Thoracic aorta (tissue), 2 donors: Measurements from ENCODE around the gene CGREF1. TPM values are rescaled to one million over a fixed set of nuclear protein-coding genes. Genes with fewer than 3 reads are reported as not detected.

Source experiments
- ATAC-seq: fragments of 150-250 bp; one replicate; pipeline ENCODE4 v1.8.0; 2017; ENCODE audit warnings: low read depth; ENCODE audit not compliant: insufficient number of reproducible peaks, low FRiP score
- DNase-seq: peaks from one replicate; pipeline ENCODE4 v3.0.0-alpha.2; 2020; ENCODE audit warnings: low spot score
- H3K27ac ChIP-seq, 2 donors: fragments of 200-600 bp; sonication (generic); 1 replicate in 1 of 2; 2 replicates in 1 of 2; pipeline ENCODE4 v1.5.1; 2016; ENCODE audit warnings: mild to moderate bottlenecking in 2 of 2, moderate library complexity in 2 of 2
- H3K27me3 ChIP-seq: fragments of 200-600 bp; sonication (generic); replicated peaks from 2 replicates; pipeline ENCODE4 v1.6.0; 2016; ENCODE audit warnings: mild to moderate bottlenecking; ENCODE audit not compliant: insufficient read depth
- H3K36me3 ChIP-seq: fragments of 200-600 bp; sonication (generic); one replicate; pipeline ENCODE4 v1.5.1; 2016
- H3K4me1 ChIP-seq, 2 donors: fragments of 200-600 bp; sonication (generic); 1 replicate in 1 of 2; 2 replicates in 1 of 2; pipeline versions ENCODE4 v1.5.1 to v1.6.0; 2016; ENCODE audit warnings: low read depth in 2 of 2, mild to moderate bottlenecking in 1 of 2; ENCODE audit not compliant: control insufficient read depth in 1 of 2
- H3K4me3 ChIP-seq: fragments of 200-600 bp; sonication (generic); 2 replicates; pipeline ENCODE4 v1.5.1; 2016; ENCODE audit warnings: mild to moderate bottlenecking
- H3K9me3 ChIP-seq: fragments of 200-600 bp; sonication (generic); 2 replicates; pipeline ENCODE4 v1.5.1; 2016
- CTCF ChIP-seq: fragments of 200-600 bp; sonication (generic); IDR thresholded peaks from one replicate; pipeline ENCODE4 v1.5.1; 2019; ENCODE audit warnings: antibody characterized with exemption
- total RNA-seq, 2 donors: library from RNA; depleted of rRNA; stranded (reverse); fragments of >200 nt; gene quantifications; one replicate each; pipeline versions ENCODE4 v1.1.0 to v1.2.3, GENCODE V29; 2016

Gene CGREF1
- total RNA-seq, 2 donors from 2014 or later = 18.8 to 19.8 TPM

GRCh38 chr2:27133195-27133875, 14.4 kb upstream of the CGREF1 start:
- Histone ChIP-seq H3K4me3 (peak overlapping the region; percentile 89), H3K9me3 (no peaks in the 10 kb centered on the region), H3K36me3 (peaks cover 19% of the 10 kb centered on the region), H3K27ac (peak overlapping the region in 1 of 2 donors; percentile 2), H3K27me3 (no peaks in the 10 kb centered on the region), H3K4me1 (peaks cover 8 to 19% of the 10 kb centered on the region in 2 donors)
- DNase-seq = no peak
- TF ChIP-seq CTCF = no peak
- ATAC-seq = no peak

- no peak overlapping the region for H3K27ac ChIP-seq
- peaks cover 19% of the 10 kb centered on the region for H3K36me3 ChIP-seq
- no peaks in the 10 kb centered on the region for H3K27me3 ChIP-seq
- no peak overlapping the region for H3K4me3 ChIP-seq
- DNase-seq = no peak
- TF ChIP-seq CTCF = no peak
- ATAC-seq = no peak
- H3K9me3 ChIP-seq = no peaks in the 10 kb centered on the region
- H3K4me1 ChIP-seq = peaks cover 8 to 19% of the 10 kb centered on the region in 2 donors
Observed at GRCh38 chr2:27131429-27131828, 12.5 kb upstream of the CGREF1 start.

- no peak for TF ChIP-seq CTCF
- Histone ChIP-seq H3K36me3 (peaks cover 19% of the 10 kb centered on the region), H3K9me3 (no peaks in the 10 kb centered on the region), H3K27me3 (no peaks in the 10 kb centered on the region), H3K4me1 (peaks cover 8 to 19% of the 10 kb centered on the region in 2 donors), H3K27ac (no peak overlapping the region), H3K4me3 (no peak overlapping the region)
- ATAC-seq (no peak), DNase-seq (no peak)
Observed at GRCh38 chr2:27130396-27130795, 11.5 kb upstream of the CGREF1 start.

GRCh38 chr2:27128668-27129571, 10.0 kb upstream of the CGREF1 start:
- no peak overlapping the region for H3K4me3 ChIP-seq
- H3K9me3 ChIP-seq = no peaks in the 10 kb centered on the region
- no peaks in the 10 kb centered on the region for H3K27me3 ChIP-seq
- H3K4me1 ChIP-seq = peaks cover 8 to 19% of the 10 kb centered on the region in 2 donors
- no peak for ATAC-seq
- no peak for DNase-seq
- no peak overlapping the region for H3K27ac ChIP-seq
- TF ChIP-seq CTCF = no peak
- peaks cover 19% of the 10 kb centered on the region for H3K36me3 ChIP-seq
